HG03159 (cell line): ENCODE data around the gene TMEM40.
"Not testable (repeated sequence)": the region's sequence is repeated elsewhere in the genome, so short reads cannot be mapped to it uniquely, and the experiment has no call there.

Source experiments
- ATAC-seq: cut with Tn5 transposase; IDR thresholded peaks from one replicate; pipeline ENCODE4 v1.9.1; 2021; ENCODE audit warnings: mild to moderate bottlenecking, moderate library complexity; ENCODE audit not compliant: unreplicated experiment

Gene TMEM40

GRCh38 chr3:12752102-12752501 is 7.0 kb downstream of the TMEM40 start:
- no peak for ATAC-seq

GRCh38 chr3:12751571-12751970 is 7.5 kb downstream of the TMEM40 start:
- ATAC-seq: no peak

GRCh38 chr3:12750658-12751071 is 8.4 kb downstream of the TMEM40 start:
- ATAC-seq: no peak

- ATAC-seq: no peak
Measured at GRCh38 chr3:12750223-12750622, 8.8 kb downstream of the TMEM40 start.

GRCh38 chr3:12748477-12748876 is 10.6 kb downstream of the TMEM40 start:
- no peak for ATAC-seq

GRCh38 chr3:12746419-12746818 is 12.6 kb downstream of the TMEM40 start:
- no peak for ATAC-seq

- ATAC-seq: no peak
Measured at GRCh38 chr3:12744326-12744725, 14.7 kb downstream of the TMEM40 start.

- ATAC-seq: no peak
Measured at GRCh38 chr3:12743583-12743982, 15.5 kb downstream of the TMEM40 start.

- ATAC-seq: no peak
Measured at GRCh38 chr3:12742330-12743107, 16.5 kb downstream of the TMEM40 start.

GRCh38 chr3:12741209-12741608 is 17.9 kb downstream of the TMEM40 start:
- no peak for ATAC-seq

- no peak for ATAC-seq
Measured at GRCh38 chr3:12737833-12738232, 21.2 kb downstream of the TMEM40 start.

- no peak for ATAC-seq
Measured at GRCh38 chr3:12737319-12737718, 21.7 kb downstream of the TMEM40 start.

GRCh38 chr3:12734960-12735359 is 24.1 kb downstream of the TMEM40 start:
- ATAC-seq: no peak

GRCh38 chr3:12733566-12733965 is 25.5 kb downstream of the TMEM40 start:
- no peak for ATAC-seq

GRCh38 chr3:12730506-12731242 is 28.4 kb downstream of the TMEM40 start:
- ATAC-seq: no peak

- no peak for ATAC-seq
Measured at GRCh38 chr3:12729051-12729651, 29.9 kb downstream of the TMEM40 start.

- no peak for ATAC-seq
Measured at GRCh38 chr3:12727937-12728336, 31.1 kb downstream of the TMEM40 start.

GRCh38 chr3:12727481-12727880 is 31.6 kb downstream of the TMEM40 start:
- ATAC-seq: no peak

- ATAC-seq: no peak
Measured at GRCh38 chr3:12725436-12725835, 33.6 kb downstream of the TMEM40 start.

GRCh38 chr3:12724794-12725193 is 34.3 kb downstream of the TMEM40 start:
- ATAC-seq: no peak

- not testable (repeated sequence) for ATAC-seq
Measured at GRCh38 chr3:12723362-12723761, 35.7 kb downstream of the TMEM40 start.

GRCh38 chr3:12722226-12722625 is 36.8 kb downstream of the TMEM40 start:
- no peak for ATAC-seq
